ENCODE results near the gene RAB11FIP2. TPM values are rescaled to one million over a fixed set of nuclear protein-coding genes. Genes with fewer than 3 reads are reported as not detected.

RAB11FIP2 gene
- total and polyA plus RNA-seq, 2 donors (not counting 1 experiment from before 2014, with no cell fraction given), result 13.6 to 17.5 TPM

DNA sequence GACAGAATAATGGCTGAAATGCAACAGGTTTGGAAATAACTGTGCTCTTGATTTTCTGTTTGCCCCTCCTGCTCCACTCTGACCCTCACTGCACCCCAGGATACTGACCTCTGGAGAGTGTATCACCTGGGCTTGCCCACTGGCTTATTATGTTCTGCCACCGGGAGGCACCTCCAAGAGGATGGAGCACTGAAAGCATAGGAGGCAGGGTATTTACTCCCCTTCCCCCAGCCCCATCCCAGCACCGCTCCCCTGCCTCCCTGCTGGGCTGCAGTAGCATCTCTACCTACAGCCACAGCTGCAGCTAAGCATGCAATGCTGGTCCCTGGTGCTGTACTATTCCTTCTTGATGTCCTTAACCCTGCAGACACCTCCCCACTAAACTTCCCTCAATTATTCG lies 26.4 kb downstream of the RAB11FIP2 start:
- no peak overlapping the region for H3K4me3 ChIP-seq (replicated peaks in 1 of 4; ENCODE audit: control extremely low read depth in 1 of 4, insufficient read depth in 1 of 4, low read depth in 3 of 4, low read length in 4 of 4)
- H3K79me2 ChIP-seq (ENCODE audit: control insufficient read depth, insufficient read depth, low read length), result no peaks in the 10 kb centered on the region
- no peaks in the 10 kb centered on the region for H4K20me1 ChIP-seq (ENCODE audit: control insufficient read depth, extremely low read depth, insufficient read depth, low read length)
- no peak for DNase-seq (ENCODE audit: low read depth in 2 of 2)
- TF ChIP-seq, protein P1, sequence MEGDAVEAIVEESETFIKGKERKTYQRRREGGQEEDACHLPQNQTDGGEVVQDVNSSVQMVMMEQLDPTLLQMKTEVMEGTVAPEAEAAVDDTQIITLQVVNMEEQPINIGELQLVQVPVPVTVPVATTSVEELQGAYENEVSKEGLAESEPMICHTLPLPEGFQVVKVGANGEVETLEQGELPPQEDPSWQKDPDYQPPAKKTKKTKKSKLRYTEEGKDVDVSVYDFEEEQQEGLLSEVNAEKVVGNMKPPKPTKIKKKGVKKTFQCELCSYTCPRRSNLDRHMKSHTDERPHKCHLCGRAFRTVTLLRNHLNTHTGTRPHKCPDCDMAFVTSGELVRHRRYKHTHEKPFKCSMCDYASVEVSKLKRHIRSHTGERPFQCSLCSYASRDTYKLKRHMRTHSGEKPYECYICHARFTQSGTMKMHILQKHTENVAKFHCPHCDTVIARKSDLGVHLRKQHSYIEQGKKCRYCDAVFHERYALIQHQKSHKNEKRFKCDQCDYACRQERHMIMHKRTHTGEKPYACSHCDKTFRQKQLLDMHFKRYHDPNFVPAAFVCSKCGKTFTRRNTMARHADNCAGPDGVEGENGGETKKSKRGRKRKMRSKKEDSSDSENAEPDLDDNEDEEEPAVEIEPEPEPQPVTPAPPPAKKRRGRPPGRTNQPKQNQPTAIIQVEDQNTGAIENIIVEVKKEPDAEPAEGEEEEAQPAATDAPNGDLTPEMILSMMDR (conservative IDR thresholded peaks at IDR 0.05 in 1 of 2, IDR thresholded peaks at IDR 0.05 in 1 of 2; ENCODE audit: low read depth in 1 of 2, low read length in 2 of 2), result no peak
- no peak for TF ChIP-seq EZH2 (IDR thresholded peaks at IDR 0.05; ENCODE audit: low read length, missing control alignments)
- no peak overlapping the region for H3K4me2 ChIP-seq (ENCODE audit: extremely low read depth, insufficient read depth, low read length)
- H3K36me3 ChIP-seq (ENCODE audit: control insufficient read depth, insufficient read depth, low read length), result no peaks in the 10 kb centered on the region
- H2AFZ ChIP-seq (ENCODE audit: low read length), result no peak overlapping the region
- no peak overlapping the region for H3K27ac ChIP-seq (ENCODE audit: insufficient read depth, low read length)
- H3K27me3 ChIP-seq (ENCODE audit: control insufficient read depth, insufficient read depth, low read length), result no peaks in the 10 kb centered on the region
- H3K9me3 ChIP-seq (ENCODE audit: control insufficient read depth, insufficient read depth, low read depth, low read length), result no peaks in the 10 kb centered on the region
- no peak overlapping the region for H3K9ac ChIP-seq (ENCODE audit: insufficient read depth, low read length)
- H3K4me1 ChIP-seq (ENCODE audit: control insufficient read depth, extremely low read depth, insufficient read depth, low read length), result no peaks in the 10 kb centered on the region

DNA sequence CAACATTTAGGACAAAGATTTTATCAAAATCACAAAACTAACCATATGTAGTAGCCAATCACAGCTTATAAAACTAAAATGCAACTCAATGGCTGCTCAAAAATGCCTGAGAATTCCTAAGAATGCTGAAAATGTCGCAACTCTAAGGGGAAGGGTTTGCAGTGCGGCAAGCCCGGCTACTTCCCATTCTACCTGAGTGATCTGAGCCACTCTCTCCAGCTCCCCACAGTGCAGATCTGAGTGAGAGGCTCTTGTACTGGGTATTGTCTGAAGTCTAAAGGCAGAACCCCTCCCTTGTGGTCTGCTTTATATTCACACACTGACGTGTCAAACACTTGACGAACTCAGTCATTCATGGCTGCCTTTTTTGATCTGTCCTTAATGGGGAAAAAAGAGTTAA lies 28.9 kb downstream of the RAB11FIP2 start:
- Histone ChIP-seq H3K4me3 (replicated peaks in 1 of 4; ENCODE audit: control extremely low read depth in 1 of 4, insufficient read depth in 1 of 4, low read depth in 3 of 4, low read length in 4 of 4) (no peak overlapping the region), H3K4me1 (ENCODE audit: control insufficient read depth, extremely low read depth, insufficient read depth, low read length) (no peaks in the 10 kb centered on the region), H4K20me1 (ENCODE audit: control insufficient read depth, extremely low read depth, insufficient read depth, low read length) (no peaks in the 10 kb centered on the region), H3K9me3 (ENCODE audit: control insufficient read depth, insufficient read depth, low read depth, low read length) (no peaks in the 10 kb centered on the region), H3K27ac (ENCODE audit: insufficient read depth, low read length) (no peak overlapping the region), H3K9ac (ENCODE audit: insufficient read depth, low read length) (no peak overlapping the region), H3K79me2 (ENCODE audit: control insufficient read depth, insufficient read depth, low read length) (no peaks in the 10 kb centered on the region), H2AFZ (ENCODE audit: low read length) (no peak overlapping the region), H3K36me3 (ENCODE audit: control insufficient read depth, insufficient read depth, low read length) (no peaks in the 10 kb centered on the region), H3K4me2 (ENCODE audit: extremely low read depth, insufficient read depth, low read length) (no peak overlapping the region), H3K27me3 (ENCODE audit: control insufficient read depth, insufficient read depth, low read length) (no peaks in the 10 kb centered on the region)
- no peak for DNase-seq (ENCODE audit: low read depth in 2 of 2)
- TF ChIP-seq, protein P1 (conservative IDR thresholded peaks at IDR 0.05 in 1 of 2, IDR thresholded peaks at IDR 0.05 in 1 of 2; ENCODE audit: low read depth in 1 of 2, low read length in 2 of 2), result no peak
- TF ChIP-seq EZH2 (IDR thresholded peaks at IDR 0.05; ENCODE audit: low read length, missing control alignments), result no peak

DNA sequence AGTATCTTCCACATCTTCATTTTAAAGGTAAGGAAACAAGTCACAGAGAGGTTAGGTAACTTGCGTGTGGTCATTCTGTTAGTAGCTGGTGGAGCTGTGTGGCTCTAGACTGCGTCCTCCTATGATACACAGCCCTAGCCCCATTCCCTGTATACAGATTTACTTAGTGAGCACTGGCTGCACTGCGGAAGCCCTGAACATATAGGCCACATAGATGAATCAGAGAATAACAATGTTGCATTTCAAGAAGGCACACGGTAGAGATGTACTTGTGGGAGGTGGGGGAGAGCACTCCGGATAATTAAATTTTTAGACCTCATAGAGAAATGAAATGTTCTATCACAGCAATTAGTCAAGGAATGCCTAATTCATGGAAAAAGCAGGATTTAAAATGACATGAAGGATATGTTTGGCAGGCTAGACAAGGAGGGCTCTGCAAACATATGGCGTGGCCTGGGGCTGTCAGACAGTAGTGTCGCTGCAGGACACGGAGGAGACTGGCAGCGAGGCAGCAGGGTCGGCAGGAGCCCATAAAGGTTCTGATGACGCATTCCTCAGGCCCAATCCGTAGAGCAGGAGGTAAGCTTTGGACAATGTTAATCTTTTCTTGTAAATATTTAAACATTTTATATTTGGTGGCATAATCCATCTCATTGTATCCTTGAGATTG lies 29.5 kb downstream of the RAB11FIP2 start:
- no peak overlapping the region for H3K9ac ChIP-seq (ENCODE audit: insufficient read depth, low read length)
- H3K4me1 ChIP-seq (ENCODE audit: control insufficient read depth, extremely low read depth, insufficient read depth, low read length), result no peaks in the 10 kb centered on the region
- H3K27ac ChIP-seq (ENCODE audit: insufficient read depth, low read length), result no peak overlapping the region
- H2AFZ ChIP-seq (ENCODE audit: low read length), result no peak overlapping the region
- DNase-seq (ENCODE audit: low read depth in 2 of 2), result no peak
- H3K4me3 ChIP-seq (replicated peaks in 1 of 4; ENCODE audit: control extremely low read depth in 1 of 4, insufficient read depth in 1 of 4, low read depth in 3 of 4, low read length in 4 of 4), result no peak overlapping the region
- no peaks in the 10 kb centered on the region for H3K27me3 ChIP-seq (ENCODE audit: control insufficient read depth, insufficient read depth, low read length)
- no peaks in the 10 kb centered on the region for H3K36me3 ChIP-seq (ENCODE audit: control insufficient read depth, insufficient read depth, low read length)
- H3K4me2 ChIP-seq (ENCODE audit: extremely low read depth, insufficient read depth, low read length), result no peak overlapping the region
- H3K79me2 ChIP-seq (ENCODE audit: control insufficient read depth, insufficient read depth, low read length), result no peaks in the 10 kb centered on the region
- TF ChIP-seq, protein P1 (conservative IDR thresholded peaks at IDR 0.05 in 1 of 2, IDR thresholded peaks at IDR 0.05 in 1 of 2; ENCODE audit: low read depth in 1 of 2, low read length in 2 of 2), result no peak
- TF ChIP-seq EZH2 (IDR thresholded peaks at IDR 0.05; ENCODE audit: low read length, missing control alignments), result no peak
- no peaks in the 10 kb centered on the region for H3K9me3 ChIP-seq (ENCODE audit: control insufficient read depth, insufficient read depth, low read depth, low read length)
- H4K20me1 ChIP-seq (ENCODE audit: control insufficient read depth, extremely low read depth, insufficient read depth, low read length), result no peaks in the 10 kb centered on the region

Data from fibroblast of lung (primary cell).